A549 treated with ZK216348 at 1 μM for 4 hours (cell line): ENCODE results near the gene YES1. TPM values are rescaled to one million over a fixed set of nuclear protein-coding genes. Genes with fewer than 3 reads are reported as not detected.

ENCODE experiments used
- total RNA-seq: library from RNA; stranded (reverse); fragments of 200-300 nt; extraction: Qiagen RNA extraction; gene quantifications from 5 replicates; pipeline ENCODE4 v1.2.3, GENCODE V29; 2022; ENCODE audit warnings: low read depth

The YES1 gene
- total RNA-seq: 13.9 to 29.5 TPM (median 23.6 TPM) in 5 replicates

DNA sequence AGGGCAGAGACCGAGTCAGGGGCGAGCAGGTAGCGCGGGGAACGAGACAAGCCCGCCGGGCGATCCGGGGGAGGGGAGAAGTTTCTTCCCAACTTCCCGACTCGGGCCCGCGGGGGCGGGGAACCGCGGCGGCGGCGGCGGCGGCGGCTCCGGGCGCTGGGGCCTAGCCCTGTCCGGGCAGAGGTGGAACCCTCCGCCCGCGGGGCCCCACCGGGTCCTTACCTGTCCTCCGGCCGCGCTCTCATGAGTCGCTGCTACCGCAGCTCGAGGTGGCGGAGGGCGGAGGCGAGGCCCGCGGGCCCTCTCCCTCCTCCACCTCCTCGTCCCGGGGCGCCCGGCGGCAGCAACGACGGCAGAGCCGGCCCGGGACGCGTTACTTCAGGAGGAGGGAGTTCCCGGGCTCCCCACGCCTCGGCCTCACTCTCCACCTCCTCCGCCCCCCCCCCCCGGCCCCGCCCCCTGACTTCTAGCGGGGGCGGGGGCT, at the start of gene YES1:
Gene YES1, minus strand, starts transcription at position 351 of the 484 bp plus-strand sequence. CDS start 55,415 bp downstream, outside the sequence.

DNA sequence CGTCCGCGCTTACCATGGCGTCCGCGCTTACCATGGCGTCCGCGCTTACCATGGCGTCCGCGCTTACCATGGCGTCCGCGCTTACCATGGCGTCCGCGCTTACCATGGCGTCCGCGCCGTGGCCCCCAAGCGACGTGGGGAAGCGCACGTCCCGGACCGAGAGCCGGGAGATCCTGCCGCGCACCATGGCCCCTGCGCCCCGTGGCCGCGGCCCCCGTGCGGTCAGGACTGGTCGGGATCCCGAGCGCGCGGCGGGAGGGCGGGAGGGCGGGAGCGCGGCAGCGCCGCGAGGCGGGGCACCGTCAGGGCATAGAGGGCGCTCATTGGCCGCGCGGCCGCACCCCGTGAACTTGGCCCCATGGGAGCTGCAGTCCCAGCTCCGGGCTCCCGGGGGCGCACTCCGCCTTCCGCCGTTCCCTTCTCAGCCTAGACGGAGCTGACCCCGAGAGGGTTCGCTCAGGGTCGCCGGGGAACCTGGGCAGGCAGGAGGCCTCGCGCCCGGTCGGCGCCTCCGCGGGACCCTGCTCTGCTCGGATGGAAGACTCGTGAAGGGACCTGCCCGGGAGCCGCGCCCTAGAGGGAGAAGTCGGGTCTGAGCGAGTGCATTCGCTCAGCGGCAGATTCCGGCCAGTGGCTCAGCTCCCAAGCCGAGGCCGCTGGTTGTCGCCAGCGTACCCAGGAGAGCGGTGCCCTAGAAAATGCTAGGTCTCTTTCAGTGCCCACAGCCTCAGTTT, 99.5 kb downstream of the YES1 start, which contains the start of gene ENOSF1:
Gene ENOSF1, minus strand, starts transcription at position 230 of the 734 bp plus-strand sequence. Its CDS starts 43 bp downstream, at position 187.

Other genes with a start within 250 kb of the YES1 start
- gene CETN1, start 231.9 kb downstream of the YES1 start, total RNA-seq: not detected in 5 replicates
- gene CLUL1, start 215.3 kb downstream of the YES1 start, total RNA-seq: not detected in 5 replicates
- gene TYMS, start 154.6 kb downstream of the YES1 start, total RNA-seq: 162 to 192 TPM (median 176 TPM) in 5 replicates
- 22.6 to 25.4 TPM (median 24.8 TPM) in 5 replicates for gene ENOSF1, start 99.6 kb downstream of the YES1 start, total RNA-seq
- not detected in 5 replicates for gene ADCYAP1, start 92.6 kb upstream of the YES1 start, total RNA-seq